Endothelial cell of umbilical vein (primary cell): ENCODE data around the gene CDC34. TPM values are rescaled to one million over a fixed set of nuclear protein-coding genes. Genes with fewer than 3 reads are reported as not detected.
A peak's percentile ranks its signal among the peaks of the same experiment; 100 is the strongest.

Source experiments
- BruUV-seq: library from RNA; stranded (reverse); fragments of 400-500 nt; replicated peaks from 2 replicates; lab custom pipeline; 2021; lab: Mats Ljungman, UMichigan
- CTCF ChIA-PET: fragments of 300-600, 350-600 bp; sonication (Branson Sonifier 250); formaldehyde crosslinking; loops from one replicate; lab custom pipeline; 2021; ENCODE audit warnings: antibody characterized with exemption, inconsistent platforms; lab: Charles Lee
- POLR2A ChIA-PET: fragments of 300-600, 350-600 bp; sonication (Branson Sonifier 250); formaldehyde crosslinking; loops from one replicate; lab custom pipeline; 2021; ENCODE audit warnings: antibody characterized with exemption, inconsistent platforms; lab: Charles Lee
- DNase-seq: peaks from one replicate; pipeline ENCODE4 v3.0.0-alpha.2; 2011; ENCODE audit warnings: low read depth, low spot score
- FAIRE-seq: peaks from 2 replicates; lab custom pipeline; 2011; peaks lifted over from hg19 to GRCh38; lab: Jason Lieb, UNC
- H2AFZ ChIP-seq: 2 replicates; pipeline ENCODE4 v1.6.0; 2012; ENCODE audit warnings: low read depth, low read length, control low read depth, inconsistent platforms
- H3K27ac ChIP-seq: 2 replicates; pipeline ENCODE4 v1.5.1; 2011; ENCODE audit warnings: low read depth, mild to moderate bottlenecking, control low read depth, low read length, moderate library complexity; ENCODE audit not compliant: insufficient read depth
- H3K27me3 ChIP-seq, 2 experiments: 2 replicates each; pipeline versions ENCODE4 v1.6.0 to v1.6.1; 2011; ENCODE audit warnings: low read length in 2 of 2, mixed read lengths in 1 of 2; ENCODE audit not compliant: control insufficient read depth in 2 of 2, insufficient read depth in 2 of 2
- H3K36me3 ChIP-seq, 2 experiments: 2 replicates in 1 of 2; 3 replicates in 1 of 2; pipeline ENCODE4 v1.5.1; 2011; ENCODE audit warnings: low read length in 2 of 2, mild to moderate bottlenecking in 1 of 2, moderate library complexity in 1 of 2; ENCODE audit not compliant: control insufficient read depth in 2 of 2, insufficient read depth in 2 of 2; ENCODE audit errors: extremely low read depth in 1 of 2
- H3K4me1 ChIP-seq: 3 replicates; pipeline ENCODE4 v1.5.1; 2011; ENCODE audit warnings: mild to moderate bottlenecking, low read length; ENCODE audit not compliant: control insufficient read depth, insufficient read depth; ENCODE audit errors: extremely low read depth
- H3K4me2 ChIP-seq: 2 replicates; pipeline ENCODE4 v1.6.1; 2011; ENCODE audit warnings: low read length, control low read depth, mixed read lengths; ENCODE audit not compliant: insufficient read depth
- H3K4me3 ChIP-seq, 3 experiments: fragments of 200-600 bp in 1 of 3; sonication (generic), shearing (Covaris generic) in 1 of 3; replicated peaks in 1 of 3; 2 replicates each; pipeline ENCODE4 v1.5.1; 2011 to 2016; ENCODE audit warnings: control low read depth in 3 of 3, low read length in 3 of 3, mild to moderate bottlenecking in 2 of 3, inconsistent platforms in 1 of 3, low read depth in 1 of 3, moderate library complexity in 1 of 3; ENCODE audit not compliant: insufficient read depth in 1 of 3
- H3K79me2 ChIP-seq: 2 replicates; pipeline ENCODE4 v1.6.0; 2012; ENCODE audit warnings: low read length, inconsistent platforms; ENCODE audit not compliant: control insufficient read depth, insufficient read depth
- H3K9ac ChIP-seq: replicated peaks from 2 replicates; pipeline ENCODE3; 2011; ENCODE audit warnings: low read length, control low read depth; ENCODE audit not compliant: insufficient read depth; ENCODE audit errors: extremely low read depth
- H3K9me1 ChIP-seq: replicated peaks from 3 replicates; pipeline ENCODE4 v1.6.0; 2011; ENCODE audit warnings: mild to moderate bottlenecking, low read length; ENCODE audit not compliant: control insufficient read depth, insufficient read depth; ENCODE audit errors: extremely low read depth
- H3K9me3 ChIP-seq: replicated peaks from 2 replicates; pipeline ENCODE4 v1.5.1; 2012; ENCODE audit warnings: low read length, inconsistent platforms; ENCODE audit not compliant: control insufficient read depth, insufficient read depth
- H4K20me1 ChIP-seq: replicated peaks from 2 replicates; pipeline ENCODE3; 2011; ENCODE audit warnings: mild to moderate bottlenecking, low read length; ENCODE audit not compliant: control insufficient read depth, insufficient read depth; ENCODE audit errors: extremely low read depth
- CTCF ChIP-seq, 2 donors: IDR thresholded peaks; 1 replicate in 1 of 2; 2 replicates in 1 of 2; pipeline ENCODE4 v1.5.1; 2011; ENCODE audit warnings: low read length in 2 of 2, mild to moderate bottlenecking in 2 of 2, moderate library complexity in 2 of 2, control low read depth in 1 of 2, inconsistent platforms in 1 of 2, low read depth in 1 of 2; ENCODE audit not compliant: insufficient read depth in 1 of 2; ENCODE audit errors: extremely low read depth in 1 of 2
- EZH2 ChIP-seq: IDR thresholded peaks from 2 replicates; pipeline ENCODE4 v1.6.1; 2012; ENCODE audit warnings: borderline replicate concordance, low read depth, mild to moderate bottlenecking, moderate library complexity, low read length, inconsistent platforms; ENCODE audit not compliant: severe bottlenecking
- FOS ChIP-seq: IDR thresholded peaks from 2 replicates; pipeline ENCODE4 v1.6.1; 2011; ENCODE audit warnings: mild to moderate bottlenecking, low read length, moderate library complexity, borderline replicate concordance; ENCODE audit not compliant: insufficient read depth
- GATA2 ChIP-seq: IDR thresholded peaks from 2 replicates; pipeline ENCODE4 v1.7.0; 2011; ENCODE audit warnings: low read depth, mild to moderate bottlenecking, moderate library complexity, mixed read lengths, low read length; ENCODE audit not compliant: insufficient read length, insufficient read depth
- JUN ChIP-seq: IDR thresholded peaks from 2 replicates; pipeline ENCODE4 v1.6.1; 2011; ENCODE audit warnings: borderline replicate concordance, low read depth; ENCODE audit not compliant: insufficient read length, insufficient read depth
- MAX ChIP-seq: IDR thresholded peaks from 2 replicates; pipeline ENCODE4 v1.6.1; 2011; ENCODE audit not compliant: insufficient read depth, insufficient read length
- MYC ChIP-seq: IDR thresholded peaks from one replicate; pipeline ENCODE4 v1.6.1; 2011; ENCODE audit warnings: mild to moderate bottlenecking, low read depth, low read length
- POLR2A ChIP-seq: IDR thresholded peaks from 2 replicates; pipeline ENCODE4 v1.6.1; 2012; ENCODE audit warnings: low read depth, mild to moderate bottlenecking, control low read depth, low read length
- POLR2AphosphoS5 ChIP-seq: IDR thresholded peaks from 2 replicates; pipeline ENCODE4 v1.6.1; 2012; ENCODE audit warnings: low read depth, mild to moderate bottlenecking, control low read depth, low read length, moderate library complexity; ENCODE audit not compliant: insufficient read depth
- dilution Hi-C: fragments of 300-500 bp; cut with MboI; formaldehyde crosslinking; loops from one replicate; pipeline ENCODE4 v1.15.0; 2019; ENCODE audit warnings: low sequenced_read_pairs; ENCODE audit not compliant: extremely low pct_ligation_motif_present
- intact Hi-C: fragments of 100-400 bp; cut with micrococcal nuclease; formaldehyde crosslinking; loops from one replicate; pipeline ENCODE4 v1.10.0; 2022
- polyA plus RNA-seq, 4 experiments: library from polyadenylated mRNA; depleted of rRNA in 3 of 4; stranded (reverse) in 3 of 4; unstranded in 1 of 4; fragments of >200 nt; gene quantifications; 2 replicates each; pipeline versions ENCODE4 v1.2.1 to v1.2.3, GENCODE V29; 2011 to 2012; ENCODE audit warnings: missing spikeins in 1 of 4
- total RNA-seq: library from RNA; stranded (reverse); gene quantifications from 2 replicates; pipeline ENCODE4 v1.2.3, GENCODE V29; 2021

The CDC34 gene
- total and polyA plus RNA-seq, 2 donors (not counting 3 experiments of a cell fraction or from before 2014, with no cell fraction given): 90.4 to 92.9 TPM

- H3K9me3 ChIP-seq: no peaks in the 10 kb centered on the region
- BruUV-seq: TSS peak; percentile 12
- H3K27ac ChIP-seq: no peak overlapping the region
- no peak for DNase-seq
- H3K27me3 ChIP-seq: no peaks in the 10 kb centered on the region
- no peak overlapping the region for H3K9ac ChIP-seq
- peaks cover 5 to 36% of the 10 kb centered on the region in 2 experiments for H3K36me3 ChIP-seq
- dilution Hi-C loops (no loop called here), intact Hi-C loops (no loop called here)
- no peak overlapping the region for H2AFZ ChIP-seq
- FAIRE-seq: no peak
- no peak for TF ChIP-seq FOS
- no peaks in the 10 kb centered on the region for H3K4me1 ChIP-seq
- ChIA-PET CTCF (interaction anchor here (1.7 kb wide), 1 partner anchor 10 kb away, joined by 7 read pairs; the partner anchor contains the start of gene CDC34), POLR2A (no interaction called here)
- H3K79me2 ChIP-seq: peaks cover 2% of the 10 kb centered on the region
- H3K4me3 ChIP-seq: no peak overlapping the region
- no peaks in the 10 kb centered on the region for H4K20me1 ChIP-seq
- no peak overlapping the region for H3K4me2 ChIP-seq
- no peaks in the 10 kb centered on the region for H3K9me1 ChIP-seq
Measured at GRCh38 chr19:541699-542098, 10.1 kb downstream of the CDC34 start.

DNA sequence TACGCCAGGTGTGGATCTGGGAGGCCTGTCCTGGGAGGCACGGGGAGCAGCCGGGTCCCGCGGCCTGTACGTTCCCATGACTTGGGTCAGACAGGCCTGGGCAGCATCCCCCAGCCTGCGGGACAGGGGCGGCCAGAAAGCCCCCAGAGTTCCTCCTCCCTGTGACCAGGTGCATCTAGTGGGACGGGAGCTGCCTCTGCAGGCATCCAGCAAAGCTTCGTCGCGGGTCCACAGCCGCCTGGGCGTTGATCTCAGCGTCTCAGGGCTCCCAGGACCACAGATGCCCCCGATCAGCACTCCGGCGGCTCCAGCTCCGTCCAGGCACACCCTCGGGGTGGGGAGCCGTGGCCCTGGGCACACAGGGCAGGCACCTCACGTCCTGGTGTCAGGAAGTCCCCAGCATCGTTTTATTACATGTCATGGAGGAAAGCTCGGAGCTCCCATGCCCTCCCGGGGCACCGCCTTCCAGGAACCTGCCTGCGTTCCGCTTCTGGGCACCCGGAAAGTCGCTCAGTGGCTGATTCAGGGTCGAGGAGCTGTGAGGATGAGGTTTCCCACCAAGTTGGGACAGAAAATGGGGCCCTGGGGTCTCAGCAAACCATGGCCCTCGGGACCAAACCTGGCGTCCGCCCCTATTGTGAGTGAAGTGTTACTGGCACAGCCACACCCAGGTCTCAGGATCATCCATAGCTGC lies 10.8 kb downstream of the CDC34 start:
- DNase-seq (no peak), FAIRE-seq (no peak)
- H3K4me1 ChIP-seq: no peaks in the 10 kb centered on the region
- no peak overlapping the region for H3K4me3 ChIP-seq
- H3K4me2 ChIP-seq: no peak overlapping the region
- H3K9me3 ChIP-seq: no peaks in the 10 kb centered on the region
- H3K36me3 ChIP-seq: peaks cover 5 to 30% of the 10 kb centered on the region in 2 experiments
- no peak overlapping the region for H3K27ac ChIP-seq
- no peaks in the 10 kb centered on the region for H3K27me3 ChIP-seq
- H3K79me2 ChIP-seq: peaks cover 2% of the 10 kb centered on the region
- ChIA-PET CTCF (interaction anchor here (1.3 to 1.7 kb wide), 2 partner anchors 10 to 31 kb away, joined by 3 to 7 read pairs; partner anchors contain the start of gene CDC34), POLR2A (no interaction called here)
- no peak overlapping the region for H3K9ac ChIP-seq
- BruUV-seq: no TSS peak
- no peaks in the 10 kb centered on the region for H4K20me1 ChIP-seq
- intact Hi-C loops (no loop called here), dilution Hi-C loops (no loop called here)
- no peak for TF ChIP-seq POLR2AphosphoS5
- TF ChIP-seq GATA2: no peak
- TF ChIP-seq MAX: no peak
- no peak for TF ChIP-seq MYC
- TF ChIP-seq CTCF (IDR thresholded peaks at IDR 0.05; ENCODE audit: extremely low read depth in 1 of 2, insufficient read depth in 1 of 2, low read depth in 1 of 2, low read length in 2 of 2): no peak
- no peak for TF ChIP-seq EZH2
- TF ChIP-seq POLR2A: no peak
- no peak for TF ChIP-seq FOS
- TF ChIP-seq JUN: no peak
- H3K9me1 ChIP-seq: no peaks in the 10 kb centered on the region
- no peak overlapping the region for H2AFZ ChIP-seq
